HepG2 (cell line): Measurements from ENCODE around the gene SULT4A1. TPM values are rescaled to one million over a fixed set of nuclear protein-coding genes. Genes with fewer than 3 reads are reported as not detected.

Experiments
- ATAC-seq: fragments of 200-7000 bp; cut with Tn5 transposase; 3 replicates; pipeline ENCODE4 v1.9.1; 2020; ENCODE audit warnings: mild to moderate bottlenecking, moderate library complexity
- BruUV-seq: library from RNA; stranded (reverse); fragments of 400-500 nt; replicated peaks from 2 replicates; lab custom pipeline; 2021; lab: Mats Ljungman, UMichigan
- CTCF ChIA-PET: fragments of 300-600 bp; formaldehyde crosslinking; extraction: SDS; loops from one replicate; lab custom pipeline; 2021; ENCODE audit warnings: low total read pairs, inconsistent platforms, low intra/inter-chr PET ratio; lab: Yijun Ruan, JAX
- POLR2A ChIA-PET: fragments of 350-600 bp; sonication (Branson Sonifier 250); formaldehyde crosslinking; loops from one replicate; lab custom pipeline; 2020; ENCODE audit warnings: antibody characterized with exemption, inconsistent platforms; lab: Yijun Ruan, JAX
- DNase-seq: peaks from one replicate; pipeline ENCODE4 v3.0.0-alpha.2; 2015; ENCODE audit warnings: low spot score
- FAIRE-seq: peaks from 3 replicates; lab custom pipeline; 2011; peaks lifted over from hg19 to GRCh38; lab: Jason Lieb, UNC
- H2AFZ ChIP-seq: one replicate; pipeline ENCODE4 v1.6.1; 2011; ENCODE audit warnings: low read length, inconsistent platforms
- H3K27ac ChIP-seq: fragments of 300-600 bp; 3 replicates; pipeline ENCODE4 v1.8.0; 2011; ENCODE audit warnings: mixed run types, mild to moderate bottlenecking, mixed read lengths, low read length, inconsistent platforms; ENCODE audit not compliant: insufficient read depth; ENCODE audit errors: extremely low read length
- H3K27me3 ChIP-seq, 2 experiments: fragments of 200-600 bp in 1 of 2; 2 replicates in 1 of 2; 3 replicates in 1 of 2; pipeline versions ENCODE4 v1.6.0 to v1.8.0; 2011; ENCODE audit warnings: low read length in 2 of 2, mild to moderate bottlenecking in 2 of 2, moderate library complexity in 2 of 2, inconsistent platforms in 1 of 2; ENCODE audit not compliant: insufficient read depth in 2 of 2, control insufficient read depth in 1 of 2
- H3K36me3 ChIP-seq, 2 experiments: fragments of 200-600 bp in 1 of 2; replicated peaks in 1 of 2; 2 replicates in 1 of 2; 3 replicates in 1 of 2; pipeline versions ENCODE4 v1.5.1 to v1.8.0; 2011; ENCODE audit warnings: low read length in 2 of 2, inconsistent platforms in 1 of 2; ENCODE audit not compliant: insufficient read depth in 2 of 2, control insufficient read depth in 1 of 2
- H3K4me1 ChIP-seq: 2 replicates; pipeline ENCODE4 v1.5.1; 2012; ENCODE audit warnings: low read length, inconsistent platforms; ENCODE audit not compliant: insufficient read depth
- H3K4me2 ChIP-seq: 2 replicates; pipeline ENCODE4 v1.6.0; 2011; ENCODE audit warnings: low read depth, low read length, inconsistent platforms
- H3K4me3 ChIP-seq, 3 experiments: fragments of 200-600 bp in 1 of 3; sonication (generic), shearing (Covaris generic) in 1 of 3; replicated peaks in 1 of 3; 2 replicates each; pipeline ENCODE4 v1.5.1; 2011 to 2016; ENCODE audit warnings: low read length in 3 of 3, inconsistent platforms in 2 of 3, low read depth in 2 of 3, mild to moderate bottlenecking in 2 of 3, control low read depth in 1 of 3, mixed read lengths in 1 of 3; ENCODE audit not compliant: insufficient read depth in 1 of 3
- H3K79me2 ChIP-seq: one replicate; pipeline ENCODE4 v1.6.1; 2011; ENCODE audit warnings: low read length, inconsistent platforms; ENCODE audit not compliant: insufficient read depth
- H3K9ac ChIP-seq: 2 replicates; pipeline ENCODE4 v1.6.0; 2011; ENCODE audit warnings: mild to moderate bottlenecking, low read depth, low read length, inconsistent platforms; ENCODE audit not compliant: insufficient read depth
- H3K9me3 ChIP-seq: 2 replicates; pipeline ENCODE4 v1.5.1; 2012; ENCODE audit warnings: mild to moderate bottlenecking, low read length
- H4K20me1 ChIP-seq: 2 replicates; pipeline ENCODE4 v1.6.0; 2011; ENCODE audit warnings: inconsistent platforms, mild to moderate bottlenecking, low read length, moderate library complexity; ENCODE audit not compliant: insufficient read depth
- POLR2G ChIP-seq: fragments of 200-400 bp; formaldehyde crosslinking; IDR thresholded peaks from 2 replicates; pipeline ENCODE4 v1.6.1; 2018; ENCODE audit warnings: mild to moderate bottlenecking, low read depth, low read length, moderate library complexity
- SALL2 ChIP-seq: sonication (generic); formaldehyde crosslinking; IDR thresholded peaks from 2 replicates; pipeline ENCODE4 v1.8.1; 2023; ENCODE audit warnings: mild to moderate bottlenecking, missing genetic modification reagents, inconsistent platforms
- ZNF432 ChIP-seq: sonication (generic); formaldehyde crosslinking; IDR thresholded peaks from 2 replicates; pipeline ENCODE4 v1.5.0; 2020; ENCODE audit warnings: missing genetic modification reagents, mild to moderate bottlenecking, borderline replicate concordance
- ZNF546 ChIP-seq: sonication (generic); formaldehyde crosslinking; conservative IDR thresholded peaks from 2 replicates; pipeline ENCODE4 v1.8.1; 2023; ENCODE audit warnings: mild to moderate bottlenecking, missing genetic modification reagents
- ZNF878 ChIP-seq: sonication (generic); formaldehyde crosslinking; IDR thresholded peaks from 2 replicates; pipeline ENCODE4 v1.8.1; 2023; ENCODE audit warnings: mild to moderate bottlenecking, missing genetic modification reagents, moderate library complexity
- WGBS: methylation state at CpG from one replicate; pipeline ENCODE4 v1.1.6; 2017; ENCODE audit warnings: low lambda C conversion rate; 5-methylcytosine and 5-hydroxymethylcytosine counted together
- in situ Hi-C: cut with HindIII; loops from 2 replicates; pipeline ENCODE4 v1.10.0; 2017; ENCODE audit warnings: low pct_unique_long_range_greater_than_20kb; ENCODE audit not compliant: extremely low pct_ligation_motif_present
- intact Hi-C: fragments of 100-400 bp; cut with micrococcal nuclease; formaldehyde crosslinking; loops from one replicate; pipeline ENCODE4 v1.10.0; 2022; ENCODE audit not compliant: unreplicated experiment
- polyA plus RNA-seq, 8 experiments: library from polyadenylated mRNA; depleted of rRNA in 3 of 8; stranded (reverse) in 7 of 8; unstranded in 1 of 8; fragments of >200 nt; fragmentation: Illumina TruSeq in 4 of 8; extraction: Trizol in 4 of 8; gene quantifications; 2 replicates each; pipeline versions ENCODE4 v1.2.1 to v1.2.3, GENCODE V29; 2011 to 2016; ENCODE audit warnings: low read depth in 4 of 8, missing spikeins in 1 of 8, mixed read lengths in 1 of 8; ENCODE audit not compliant: insufficient read depth in 1 of 8
- total RNA-seq, 5 experiments: library from RNA; depleted of rRNA; stranded (reverse); fragments of >200 nt; fragmentation: Illumina TruSeq; extraction: Trizol; gene quantifications; 2 replicates each; pipeline ENCODE4 v1.2.3, GENCODE V29; 2016; ENCODE audit warnings: low read depth in 1 of 5
- TF ChIP-seq, protein P1 (sequence below): sonication (generic); formaldehyde crosslinking; IDR thresholded peaks from 2 replicates; pipeline ENCODE4 v1.5.0; 2020; ENCODE audit warnings: mild to moderate bottlenecking, missing genetic modification reagents

Gene SULT4A1
- total and polyA plus RNA-seq, 2 of the 13 experiments (the other 11 are each of a cell fraction or from before 2014, with no cell fraction given) = not detected

DNA sequence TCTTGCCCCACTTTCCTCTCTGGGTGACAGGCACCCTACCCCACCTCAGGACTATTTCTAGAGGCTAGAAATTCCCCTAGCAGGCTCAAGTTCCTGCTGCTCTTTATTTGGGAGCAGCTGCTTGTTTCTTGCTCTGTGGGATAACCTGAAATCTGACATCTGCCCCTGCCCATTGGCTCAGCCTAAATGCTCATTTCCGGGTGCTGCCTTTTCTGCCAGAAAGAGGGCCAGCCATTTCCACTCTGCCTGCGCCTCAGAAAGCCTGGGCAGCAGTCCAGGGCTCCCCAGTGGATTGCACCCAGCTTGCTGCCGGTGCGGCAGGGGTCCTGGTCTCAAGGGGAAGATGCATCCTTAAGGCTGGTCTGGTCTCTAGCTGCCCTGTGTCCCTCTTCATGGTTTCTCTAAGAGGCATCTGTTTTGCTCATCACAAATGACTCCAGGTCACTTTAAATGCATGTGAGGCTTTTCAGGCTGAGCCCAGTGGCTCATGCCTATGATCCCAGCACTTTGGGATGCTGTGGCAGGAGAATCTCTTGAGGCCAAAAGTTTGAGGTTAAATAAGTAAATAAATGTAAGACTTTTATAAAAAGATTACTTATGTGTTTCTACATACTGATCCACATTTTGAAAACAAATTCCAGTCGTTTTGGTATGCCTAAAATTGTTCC lies 39.8 kb upstream of the SULT4A1 start:
- TF ChIP-seq, protein P1, sequence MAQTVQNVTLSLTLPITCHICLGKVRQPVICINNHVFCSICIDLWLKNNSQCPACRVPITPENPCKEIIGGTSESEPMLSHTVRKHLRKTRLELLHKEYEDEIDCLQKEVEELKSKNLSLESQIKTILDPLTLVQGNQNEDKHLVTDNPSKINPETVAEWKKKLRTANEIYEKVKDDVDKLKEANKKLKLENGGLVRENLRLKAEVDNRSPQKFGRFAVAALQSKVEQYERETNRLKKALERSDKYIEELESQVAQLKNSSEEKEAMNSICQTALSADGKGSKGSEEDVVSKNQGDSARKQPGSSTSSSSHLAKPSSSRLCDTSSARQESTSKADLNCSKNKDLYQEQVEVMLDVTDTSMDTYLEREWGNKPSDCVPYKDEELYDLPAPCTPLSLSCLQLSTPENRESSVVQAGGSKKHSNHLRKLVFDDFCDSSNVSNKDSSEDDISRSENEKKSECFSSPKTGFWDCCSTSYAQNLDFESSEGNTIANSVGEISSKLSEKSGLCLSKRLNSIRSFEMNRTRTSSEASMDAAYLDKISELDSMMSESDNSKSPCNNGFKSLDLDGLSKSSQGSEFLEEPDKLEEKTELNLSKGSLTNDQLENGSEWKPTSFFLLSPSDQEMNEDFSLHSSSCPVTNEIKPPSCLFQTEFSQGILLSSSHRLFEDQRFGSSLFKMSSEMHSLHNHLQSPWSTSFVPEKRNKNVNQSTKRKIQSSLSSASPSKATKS (CRISPR knock-in tag) = no peak
- TF ChIP-seq ZNF432 (CRISPR knock-in tag) (no peak), POLR2G (no peak), ZNF546 (CRISPR knock-in tag) (no peak), ZNF878 (no peak), SALL2 (CRISPR knock-in tag) (no peak)
- TF ChIP-seq, all 625 proteins: peak for 0
- BruUV-seq = no TSS peak
- ATAC-seq (no peak), DNase-seq (no peak), FAIRE-seq (no peak)
- Histone ChIP-seq H3K9me3 (no peaks in the 10 kb centered on the region), H3K36me3 (no peaks in the 10 kb centered on the region), H3K4me2 (no peak overlapping the region), H3K4me1 (no peaks in the 10 kb centered on the region), H4K20me1 (no peaks in the 10 kb centered on the region), H3K9ac (no peak overlapping the region), H3K4me3 (no peak overlapping the region), H2AFZ (no peak overlapping the region), H3K27me3 (peaks cover 1 to 25% of the 10 kb centered on the region in 2 experiments; a peak in 4 of 5 replicates), H3K27ac (no peak overlapping the region), H3K79me2 (no peaks in the 10 kb centered on the region)
- CTCF ChIA-PET = no interaction called here
- intact Hi-C loops (no loop called here), in situ Hi-C loops (no loop called here)
- POLR2A ChIA-PET = no interaction called here
- WGBS = 38% methylated on average over 5 of the region's 5 CpGs
